HG03064 (cell line): ENCODE measurements around the gene STK35.

Experiments
- ATAC-seq: cut with Tn5 transposase; IDR thresholded peaks from one replicate; pipeline ENCODE4 v1.9.1; 2021; ENCODE audit warnings: low read depth; ENCODE audit not compliant: unreplicated experiment

Gene STK35

DNA sequence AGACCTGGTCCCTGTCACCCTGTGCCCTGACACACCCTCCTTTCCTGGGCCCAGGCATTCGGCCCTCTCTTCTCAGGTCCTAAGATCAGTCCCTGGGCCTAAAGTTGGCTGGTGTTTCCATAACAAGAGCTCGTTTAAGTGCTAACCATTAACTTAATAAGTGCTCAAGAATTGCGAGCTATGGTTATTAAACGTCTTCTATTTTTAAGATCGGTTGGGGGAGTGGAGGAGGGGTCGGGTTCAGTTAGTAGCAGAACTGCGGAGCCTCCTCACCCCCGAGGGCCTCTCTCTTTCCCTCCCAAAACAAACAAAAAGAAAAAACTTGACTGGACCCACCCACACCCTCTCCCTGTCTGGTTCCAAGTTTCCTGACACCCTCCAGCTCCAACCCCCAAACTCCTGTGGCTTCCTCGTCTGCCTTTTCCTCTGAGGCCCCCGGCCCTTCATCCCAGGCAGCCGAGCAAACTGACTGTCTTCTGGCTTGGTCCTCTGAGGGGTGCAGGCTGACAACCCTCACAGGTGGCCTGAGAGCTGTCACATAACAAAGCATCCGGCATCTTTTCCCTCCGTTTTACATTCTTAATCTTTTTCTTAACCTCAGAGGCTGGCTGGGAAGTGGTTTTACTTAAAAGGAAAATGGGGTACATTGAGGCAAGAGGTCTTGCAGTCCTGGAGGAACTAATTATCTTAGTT, 2.0 kb downstream of the STK35 start:
- ATAC-seq = no peak

DNA sequence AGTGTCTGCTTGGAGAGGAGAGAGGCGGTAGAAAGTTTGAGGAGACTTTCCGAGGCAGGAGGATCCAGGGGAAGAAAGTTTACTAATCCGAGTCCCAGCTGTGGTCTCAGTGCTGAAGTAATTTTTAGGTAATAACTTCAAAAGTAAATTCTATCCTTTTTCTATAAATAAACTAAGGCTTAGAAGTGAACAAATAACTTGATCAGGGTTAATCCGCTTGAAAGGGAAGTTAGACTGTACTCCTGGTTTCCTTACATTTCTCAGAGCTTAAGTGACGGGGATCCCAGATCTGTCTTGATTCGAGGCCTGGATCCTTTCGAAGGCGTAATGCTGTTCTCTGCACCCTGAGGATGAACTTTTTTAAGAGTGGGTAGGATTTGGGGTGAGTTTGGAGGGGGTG, 2.6 kb downstream of the STK35 start:
- ATAC-seq = no peak

DNA sequence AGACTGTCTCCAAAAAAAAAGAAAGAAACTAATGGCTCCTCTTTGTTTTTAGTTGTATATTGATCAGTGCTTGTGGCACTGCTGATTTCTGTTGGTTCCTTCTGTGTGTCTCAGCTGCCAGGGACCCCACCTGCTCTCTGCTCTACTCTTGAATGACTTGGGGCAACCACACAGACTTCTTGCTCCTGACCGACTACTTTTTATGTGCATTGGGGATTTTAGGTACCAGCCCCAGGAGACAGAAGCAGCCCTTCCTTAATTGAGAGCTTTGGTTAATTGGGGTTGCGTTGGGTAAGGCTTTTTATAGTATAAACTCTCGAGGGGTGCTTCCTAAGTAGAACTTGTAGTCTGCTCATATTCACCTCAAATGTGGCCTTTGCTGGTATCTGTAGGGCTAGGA, 6.9 kb downstream of the STK35 start:
- no peak for ATAC-seq

DNA sequence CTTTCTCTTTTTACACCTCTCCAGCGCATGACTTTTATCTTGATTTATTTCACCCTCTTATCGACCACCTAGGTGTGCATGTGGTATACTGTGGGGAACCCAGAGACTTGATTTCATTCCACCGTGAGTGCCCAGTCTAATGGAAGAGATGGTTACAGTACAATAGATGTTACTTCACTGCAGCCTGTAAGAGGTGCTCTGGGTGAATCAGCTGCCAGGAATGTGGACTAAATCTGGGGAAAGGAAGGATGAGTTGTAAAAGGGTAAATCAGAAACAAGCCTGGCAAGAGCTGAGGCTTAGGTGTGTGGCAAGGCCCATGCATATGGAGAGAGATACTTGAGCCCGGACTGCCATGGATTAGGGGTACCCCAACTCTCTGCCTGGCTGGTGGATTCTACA, 7.4 kb downstream of the STK35 start:
- ATAC-seq = no peak

DNA sequence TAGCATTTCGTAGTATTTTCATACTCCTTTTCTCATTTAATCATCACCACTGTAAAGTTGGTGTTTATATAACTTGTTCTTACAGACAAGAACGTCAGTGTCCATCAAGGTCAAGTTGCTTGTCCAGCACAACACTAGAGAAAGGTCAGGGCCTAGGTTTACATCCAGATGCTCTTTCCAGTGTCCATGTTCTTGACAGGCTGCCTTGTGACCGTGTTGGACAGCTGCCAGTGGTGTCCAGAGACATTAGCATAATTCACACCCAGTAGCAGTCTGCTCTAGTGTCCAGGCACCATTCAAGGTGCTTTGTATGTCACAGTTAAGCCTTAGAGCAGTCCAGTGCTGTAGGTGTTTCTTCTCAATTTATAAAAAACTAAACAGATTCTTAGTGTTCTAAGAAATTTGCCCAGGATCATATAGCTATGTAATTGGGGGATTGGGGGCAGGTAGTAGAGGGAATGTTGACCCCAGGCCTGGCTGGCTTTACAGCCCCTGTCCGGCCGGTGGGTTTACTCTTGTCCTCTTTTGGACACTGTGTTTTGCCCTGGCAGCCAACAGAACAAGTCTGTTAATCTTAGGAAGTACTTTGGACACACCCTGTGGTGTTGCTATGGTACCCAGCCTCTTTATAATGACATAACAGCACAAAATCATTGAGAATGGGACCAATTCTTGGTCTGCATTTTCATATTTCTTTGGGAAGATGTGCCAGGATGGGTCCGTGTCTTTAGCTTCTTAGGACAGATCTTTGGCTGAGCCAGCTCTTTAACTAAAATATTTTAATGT, 8.0 kb downstream of the STK35 start:
- ATAC-seq = no peak

DNA sequence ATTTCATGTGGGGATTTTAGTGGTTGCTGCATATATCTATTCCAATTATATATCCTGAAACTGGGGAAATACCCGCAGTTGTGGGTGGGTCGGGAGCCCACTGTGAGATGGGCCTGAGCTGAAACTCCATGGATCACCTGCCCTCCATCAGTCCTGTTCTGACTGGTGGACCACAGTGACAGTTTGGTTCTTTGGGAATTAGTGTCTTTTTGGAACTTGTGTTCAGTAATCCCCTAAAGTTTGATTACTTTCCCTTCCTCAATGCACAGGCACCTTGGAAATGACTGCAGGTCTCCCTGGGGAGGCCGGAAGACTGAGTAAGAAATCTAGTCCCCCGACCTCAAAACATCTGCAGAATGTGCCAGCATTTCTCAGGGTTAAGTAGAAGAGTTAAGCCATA, 11.3 kb downstream of the STK35 start:
- no peak for ATAC-seq

DNA sequence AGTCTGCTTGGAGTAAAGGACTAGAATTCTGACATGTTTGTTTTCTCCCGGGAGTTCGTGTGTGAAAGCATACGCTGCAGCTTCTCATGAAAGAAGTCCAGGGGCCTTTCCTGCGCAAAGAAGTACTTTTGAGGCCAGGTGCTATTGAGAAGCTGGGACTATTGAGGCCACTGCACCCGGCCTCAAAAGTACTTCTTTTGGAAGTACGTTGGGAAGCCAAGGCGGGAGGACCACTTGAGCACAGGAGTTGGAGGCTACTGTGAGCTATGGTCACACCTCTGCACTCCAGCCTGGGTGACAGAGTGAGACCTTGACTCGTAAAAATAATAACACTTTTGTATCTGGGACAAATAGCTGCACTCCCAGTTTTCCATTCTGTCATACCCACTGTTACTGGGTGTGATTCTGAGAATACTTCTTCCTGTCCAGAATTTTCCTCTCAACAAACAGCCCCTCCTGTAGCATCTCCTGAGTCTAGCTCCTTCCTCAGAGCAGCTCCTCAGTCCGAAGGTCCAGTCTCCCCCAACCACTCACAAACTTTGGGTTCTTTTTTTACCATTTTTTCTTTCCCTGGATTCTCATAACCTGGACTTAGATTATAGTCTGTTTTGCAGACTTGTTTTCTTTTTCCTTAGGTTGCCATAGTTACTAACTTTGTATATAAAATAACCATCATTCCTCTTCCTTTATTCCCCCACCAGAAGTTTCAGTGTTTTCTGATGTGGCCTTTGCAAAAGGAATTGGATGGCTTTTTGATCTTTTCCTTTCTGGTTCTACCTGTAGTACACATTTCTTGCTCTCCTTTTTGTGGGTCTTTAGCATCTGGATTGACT, 12.7 kb downstream of the STK35 start:
- ATAC-seq = no peak

DNA sequence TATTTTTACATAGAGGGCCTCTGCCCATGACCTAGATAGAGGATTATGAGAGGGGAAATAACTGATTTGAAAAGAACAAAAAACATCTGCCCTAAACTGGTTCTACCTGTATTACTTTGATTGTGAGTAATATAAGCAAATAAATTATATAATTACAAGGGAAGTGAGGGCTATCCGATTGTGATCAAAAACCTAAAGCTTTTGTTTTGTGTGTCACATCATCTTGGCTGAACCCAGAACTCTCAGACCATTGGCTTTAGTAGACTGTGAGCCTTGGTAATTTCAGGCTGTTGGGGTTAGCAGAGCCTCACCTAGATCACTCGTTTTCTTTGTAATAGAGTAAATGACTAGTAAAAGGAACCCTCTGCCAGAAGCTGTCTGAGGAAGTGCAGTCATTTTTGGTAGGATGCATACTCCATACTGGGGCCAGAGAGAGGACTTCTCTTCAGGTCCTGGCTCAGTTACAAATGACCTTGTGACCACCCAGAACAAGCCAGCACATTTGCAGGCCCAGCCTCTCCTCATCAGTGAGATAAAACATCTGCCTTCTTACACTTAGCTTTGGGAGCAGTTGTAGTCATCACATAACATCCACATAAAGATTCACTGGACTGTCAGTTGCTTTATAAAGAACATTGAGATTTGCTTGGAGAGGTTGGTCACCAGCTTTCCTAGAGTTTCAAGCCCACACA, 13.5 kb downstream of the STK35 start:
- no peak for ATAC-seq

DNA sequence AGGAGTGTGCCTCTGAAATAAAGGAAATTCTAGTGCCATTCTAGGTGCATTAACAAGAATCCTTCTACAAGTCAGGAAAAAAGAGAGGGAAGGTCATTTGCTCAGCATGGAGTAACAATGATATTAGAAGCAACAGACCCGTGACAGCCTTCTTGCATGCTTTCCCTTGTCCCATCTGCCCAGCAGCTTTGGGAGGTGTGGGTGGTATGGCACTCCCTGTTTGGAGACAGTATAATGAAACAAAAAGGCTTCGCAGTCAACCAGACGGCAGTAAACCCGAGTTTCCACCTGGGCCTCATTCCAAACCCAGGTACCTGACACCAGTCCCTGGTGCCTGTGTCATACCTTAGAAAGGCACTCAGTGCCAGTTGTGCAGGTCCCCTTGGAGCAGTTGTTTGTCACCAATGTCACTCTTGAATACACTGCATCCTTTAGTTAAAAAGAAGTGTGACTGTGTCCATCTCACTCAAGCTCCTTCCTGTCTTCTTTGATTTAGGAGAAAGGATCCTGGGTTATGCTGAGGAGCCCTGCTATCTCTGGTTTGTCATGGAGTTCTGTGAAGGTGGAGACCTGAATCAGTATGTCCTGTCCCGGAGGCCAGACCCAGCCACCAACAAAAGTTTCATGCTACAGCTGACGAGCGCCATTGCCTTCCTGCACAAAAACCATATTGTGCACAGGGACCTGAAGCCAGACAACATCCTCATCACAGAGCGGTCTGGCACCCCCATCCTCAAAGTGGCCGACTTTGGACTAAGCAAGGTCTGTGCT, 14.7 kb downstream of the STK35 start:
- no peak for ATAC-seq

DNA sequence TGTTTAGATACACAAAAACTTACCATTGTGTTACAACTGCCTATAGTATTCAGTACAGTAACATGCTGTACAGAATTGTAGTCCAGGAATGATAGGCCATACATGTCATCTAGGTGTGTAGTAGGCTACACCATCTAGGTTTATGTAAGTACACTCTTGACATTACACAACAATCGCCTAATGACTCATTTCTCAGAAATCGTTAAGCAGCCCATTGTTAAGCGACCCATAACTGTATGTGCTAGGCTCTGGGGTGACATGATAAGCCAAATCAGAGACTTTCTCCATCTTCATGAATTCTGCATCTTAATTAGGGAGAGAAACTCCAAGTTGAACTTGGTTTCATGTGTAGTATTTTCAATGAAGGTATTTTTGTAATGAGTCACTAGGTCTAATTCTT, 17.2 kb downstream of the STK35 start:
- ATAC-seq = no peak

DNA sequence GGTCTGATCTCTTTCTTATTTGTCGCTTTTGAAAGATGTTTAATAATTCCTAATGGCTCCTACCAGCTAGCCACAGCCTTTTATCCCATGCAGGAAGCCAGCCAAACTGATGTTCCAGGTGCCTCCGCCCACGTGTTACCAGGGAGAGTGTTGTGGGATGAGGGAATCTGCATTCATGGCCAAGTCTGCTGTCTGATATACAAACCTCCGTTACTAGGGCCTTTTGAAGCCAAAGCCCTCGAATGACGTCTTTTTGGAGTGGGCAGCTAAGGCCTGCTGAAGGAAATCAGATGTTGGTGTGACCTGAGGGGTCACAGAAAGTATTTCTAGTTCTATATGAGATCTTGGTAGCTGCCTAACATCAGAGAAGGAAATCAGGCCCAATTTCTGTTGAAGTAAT, 21.3 kb downstream of the STK35 start:
- no peak for ATAC-seq

DNA sequence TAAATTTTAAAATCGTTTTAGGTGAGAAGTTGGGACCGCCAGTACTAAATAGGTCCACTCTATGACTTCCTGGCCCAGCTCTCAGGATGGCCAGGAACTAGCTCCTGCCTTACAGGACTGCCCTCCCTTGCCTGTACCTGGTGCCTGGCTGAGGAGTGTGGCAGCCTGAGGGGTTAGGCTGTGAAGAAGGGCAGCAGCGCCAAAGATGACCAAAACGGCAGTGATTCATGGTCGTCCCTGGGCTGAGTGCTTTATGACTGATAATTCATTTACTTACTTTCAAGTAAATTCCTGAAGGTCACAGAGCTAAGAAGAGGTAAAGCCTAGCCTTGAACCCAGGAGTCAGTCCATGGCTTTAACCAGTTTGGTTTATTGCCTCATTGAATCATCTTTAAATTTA, 22.1 kb downstream of the STK35 start:
- ATAC-seq = no peak

DNA sequence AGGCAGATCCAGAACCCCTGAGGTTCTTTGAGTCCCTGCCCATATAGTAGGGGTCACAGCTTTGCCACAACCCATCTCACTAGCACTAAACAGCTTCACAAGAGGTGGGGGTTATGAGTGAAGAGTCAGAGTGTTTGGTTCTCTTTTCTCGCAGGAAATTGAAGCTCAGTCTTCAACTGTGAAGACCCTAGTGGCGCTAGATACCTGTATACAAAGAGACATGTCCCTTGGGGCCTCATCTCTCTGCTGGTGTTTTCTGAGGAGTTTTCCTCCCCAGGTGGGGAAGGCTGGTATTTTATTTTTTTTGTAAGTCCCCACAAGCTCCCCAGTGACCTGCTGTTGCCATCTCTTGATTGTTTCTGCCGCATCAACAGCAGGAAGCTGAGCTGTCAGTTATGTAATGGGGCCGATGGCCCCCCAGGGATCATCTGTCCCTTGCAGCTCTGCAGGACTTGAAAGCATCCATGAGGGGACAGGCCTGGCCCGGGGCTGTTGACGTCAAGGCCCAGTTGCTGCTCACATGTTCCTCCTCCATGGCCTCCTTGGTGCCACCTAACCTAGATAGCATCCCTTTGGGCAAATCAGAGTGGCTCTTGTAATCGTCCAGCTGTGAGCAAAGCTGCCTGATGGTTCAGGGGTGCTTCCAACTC, 23.1 kb downstream of the STK35 start:
- ATAC-seq = no peak

DNA sequence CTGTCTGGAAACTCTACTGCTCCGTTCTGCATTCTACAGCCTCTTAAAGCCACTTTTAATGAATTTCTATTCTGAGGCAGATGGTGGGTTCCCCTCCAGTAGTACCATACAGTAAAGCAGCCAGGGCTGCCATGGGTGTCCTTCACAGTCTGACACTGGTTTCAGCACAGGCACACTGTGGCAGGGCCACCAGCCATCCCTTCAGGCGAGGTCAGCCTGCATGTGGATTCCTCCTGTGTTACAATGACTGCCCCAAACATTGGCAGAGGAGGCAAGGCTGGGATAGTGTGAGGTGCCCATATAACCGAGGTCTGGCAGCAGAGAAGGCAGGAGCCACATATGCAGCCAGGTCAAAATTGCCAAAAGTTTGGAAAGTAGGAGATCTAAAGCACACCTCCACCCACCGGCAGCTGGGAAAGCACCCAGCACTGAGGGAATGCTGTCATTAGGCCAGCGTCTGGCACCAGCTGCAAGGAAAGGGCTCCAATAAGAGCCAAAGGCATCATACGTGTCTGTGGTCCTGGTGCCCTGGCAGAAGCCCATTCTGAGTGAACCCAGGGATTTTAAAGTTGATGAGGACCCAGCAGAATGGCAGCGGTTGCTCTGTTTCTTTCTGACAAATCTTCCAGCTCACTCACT, 24.0 kb downstream of the STK35 start:
- no peak for ATAC-seq

DNA sequence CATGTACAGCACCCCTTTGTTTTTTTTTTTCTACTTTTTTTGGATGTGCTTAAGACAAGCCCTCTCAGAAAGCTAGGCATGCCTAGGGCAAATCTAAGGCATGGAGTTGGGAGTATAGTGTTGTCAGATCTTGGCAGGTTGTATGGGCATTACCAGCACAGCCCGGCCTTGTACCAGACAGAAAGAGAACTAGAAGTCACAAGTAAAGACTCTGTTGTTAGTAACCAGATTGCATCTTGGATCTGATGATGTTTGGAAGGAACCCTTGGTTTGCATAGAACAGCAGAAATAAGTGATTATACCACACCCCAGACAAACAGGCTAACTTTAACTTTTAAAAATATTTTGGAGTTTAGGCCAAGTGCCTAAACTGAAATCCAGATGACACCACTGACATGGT, 25.6 kb downstream of the STK35 start:
- no peak for ATAC-seq

DNA sequence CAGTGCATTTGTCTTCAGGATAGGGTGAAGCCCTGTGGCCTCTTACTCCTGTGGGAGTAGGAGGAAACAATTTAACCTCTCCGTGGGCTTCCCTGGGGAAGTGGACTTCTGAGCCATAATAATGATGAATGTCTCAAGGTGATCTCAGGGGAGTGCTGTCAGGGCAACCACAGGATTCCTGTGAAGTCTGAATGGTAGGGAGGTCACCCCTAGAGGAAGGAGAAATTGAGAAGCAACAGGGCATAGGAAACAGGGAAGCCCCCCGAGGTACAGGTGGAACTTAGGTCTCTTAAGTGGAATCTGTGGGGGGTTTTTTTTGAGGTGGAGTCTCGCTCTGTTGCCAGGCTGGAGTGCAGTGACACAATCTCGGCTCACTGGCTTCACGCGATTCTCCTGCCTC, 26.9 kb downstream of the STK35 start:
- ATAC-seq = no peak

DNA sequence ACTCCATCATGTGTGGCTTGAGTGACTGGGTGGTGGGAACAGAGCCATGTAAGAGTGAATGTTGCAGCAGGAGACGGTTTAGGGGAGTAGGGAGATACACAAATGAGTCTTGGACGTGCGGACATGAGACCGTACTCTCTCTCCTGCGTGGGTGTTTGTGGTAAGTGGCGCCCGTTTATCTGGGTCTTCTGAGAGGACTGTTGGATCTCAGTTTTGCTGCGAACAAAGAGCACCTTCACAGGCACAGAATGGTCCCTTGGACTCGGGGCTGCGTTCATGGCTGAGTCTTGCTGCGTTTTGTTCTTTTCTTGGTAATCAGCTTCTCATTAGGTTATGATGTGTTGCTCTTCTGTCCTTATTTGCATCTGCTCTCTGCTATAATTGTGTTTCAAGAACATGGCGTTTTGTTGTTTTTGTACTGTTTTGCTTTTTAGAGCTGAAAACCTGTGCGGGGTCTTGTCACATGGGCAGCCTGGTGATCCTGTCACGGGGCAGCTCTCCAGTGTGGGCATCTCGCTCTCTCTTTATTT, 28.5 kb downstream of the STK35 start:
- ATAC-seq = no peak

DNA sequence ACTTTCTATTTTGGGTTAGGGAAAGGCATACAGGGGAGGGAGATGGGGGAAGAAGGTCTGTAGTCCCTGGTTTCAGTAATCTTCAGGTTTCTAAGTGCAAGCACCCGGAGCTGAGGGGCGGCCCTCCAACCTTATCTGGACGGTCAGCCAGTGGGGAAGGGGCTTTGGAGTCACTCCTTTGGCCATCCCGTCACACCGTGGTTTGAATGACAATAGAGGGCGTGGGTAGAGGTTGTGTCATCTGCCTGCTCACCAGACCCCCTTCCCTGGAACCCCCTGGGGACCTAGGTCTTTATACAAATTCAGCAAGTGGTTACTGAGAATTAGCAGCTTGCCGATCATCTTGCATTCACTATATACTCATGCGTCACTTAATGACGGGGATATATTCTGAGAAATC, 29.1 kb downstream of the STK35 start:
- ATAC-seq = no peak

DNA sequence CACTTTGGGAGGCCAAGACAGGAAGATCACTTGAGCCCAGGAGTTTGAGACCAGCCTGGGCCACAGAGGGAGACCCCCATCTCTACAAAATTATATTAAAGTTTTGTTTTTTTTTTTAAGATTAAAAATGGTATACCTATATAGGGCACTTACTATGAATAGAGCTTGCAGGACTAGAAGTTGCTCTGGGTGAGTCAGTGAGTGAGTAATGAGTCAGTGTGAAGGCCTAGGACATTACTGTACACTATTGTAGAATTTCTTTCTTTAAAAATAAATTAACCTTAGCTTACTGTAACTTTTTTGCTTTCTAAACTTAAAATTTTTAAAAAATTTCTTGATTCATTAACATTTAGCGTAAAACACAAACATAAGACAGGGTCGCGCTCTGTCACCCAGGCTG, 29.7 kb downstream of the STK35 start:
- no peak for ATAC-seq
